Nephron progenitor cell (in vitro differentiated cells): ENCODE data around the gene MAP2K5.
A peak's percentile ranks its signal among the peaks of the same experiment; 100 is the strongest.

Source experiments
- DNase-seq: peaks from one replicate; pipeline ENCODE4 v3.0.0; 2021
- H3K27ac Mint-ChIP-seq: 2 replicates; pipeline ENCODE4 v1.8.0; 2021; ENCODE audit warnings: mild to moderate bottlenecking, moderate library complexity, mixed read lengths
- H3K27me3 Mint-ChIP-seq: 2 replicates; pipeline ENCODE4 v1.8.0; 2021; ENCODE audit warnings: mild to moderate bottlenecking, low read depth, mixed read lengths; ENCODE audit not compliant: poor library complexity
- H3K36me3 Mint-ChIP-seq: 2 replicates; pipeline ENCODE4 v1.8.0; 2021; ENCODE audit warnings: low read depth, mixed read lengths
- H3K4me1 Mint-ChIP-seq: 2 replicates; pipeline ENCODE4 v1.8.0; 2021; ENCODE audit warnings: mixed read lengths
- H3K4me3 Mint-ChIP-seq: 2 replicates; pipeline ENCODE4 v1.8.0; 2021; ENCODE audit warnings: mild to moderate bottlenecking, moderate library complexity, mixed read lengths
- H3K9me3 Mint-ChIP-seq: 2 replicates; pipeline ENCODE4 v1.8.0; 2021; ENCODE audit warnings: mild to moderate bottlenecking, moderate library complexity, mixed read lengths
- TF ChIP-seq, protein P1 (sequence below): fragments of 200-600 bp; sonication (generic); IDR thresholded peaks from 2 replicates; pipeline ENCODE4 v1.5.0; 2021; ENCODE audit warnings: antibody characterized with exemption

Gene MAP2K5

DNA sequence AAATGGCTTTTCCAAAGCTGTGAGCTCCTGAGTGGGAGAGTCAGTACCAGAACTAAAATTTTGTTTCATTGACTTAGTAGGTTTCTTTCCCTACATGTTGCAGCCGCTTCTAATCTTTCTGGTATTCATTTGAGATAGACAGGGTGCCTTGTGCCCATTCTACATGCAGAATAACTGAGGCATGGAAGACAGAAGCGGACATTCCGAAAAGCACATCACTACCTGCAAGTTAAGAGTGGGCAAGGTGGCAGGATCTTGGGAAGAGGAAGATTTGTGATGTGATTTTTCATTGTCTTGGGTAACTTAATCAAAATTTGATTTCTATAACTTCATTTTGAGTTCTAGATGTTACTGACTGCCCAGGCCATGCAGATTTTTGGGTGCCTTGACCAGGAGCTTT, 2.0 kb downstream of the MAP2K5 start:
- Mint-ChIP-seq H3K27ac (no peak overlapping the region), H3K36me3 (peaks cover 40% of the 10 kb centered on the region), H3K27me3 (no peaks in the 10 kb centered on the region), H3K9me3 (peaks cover 19% of the 10 kb centered on the region), H3K4me1 (peaks cover 72% of the 10 kb centered on the region), H3K4me3 (peak overlapping the region; percentile 58)
- DNase-seq = no peak
- TF ChIP-seq, protein P1, sequence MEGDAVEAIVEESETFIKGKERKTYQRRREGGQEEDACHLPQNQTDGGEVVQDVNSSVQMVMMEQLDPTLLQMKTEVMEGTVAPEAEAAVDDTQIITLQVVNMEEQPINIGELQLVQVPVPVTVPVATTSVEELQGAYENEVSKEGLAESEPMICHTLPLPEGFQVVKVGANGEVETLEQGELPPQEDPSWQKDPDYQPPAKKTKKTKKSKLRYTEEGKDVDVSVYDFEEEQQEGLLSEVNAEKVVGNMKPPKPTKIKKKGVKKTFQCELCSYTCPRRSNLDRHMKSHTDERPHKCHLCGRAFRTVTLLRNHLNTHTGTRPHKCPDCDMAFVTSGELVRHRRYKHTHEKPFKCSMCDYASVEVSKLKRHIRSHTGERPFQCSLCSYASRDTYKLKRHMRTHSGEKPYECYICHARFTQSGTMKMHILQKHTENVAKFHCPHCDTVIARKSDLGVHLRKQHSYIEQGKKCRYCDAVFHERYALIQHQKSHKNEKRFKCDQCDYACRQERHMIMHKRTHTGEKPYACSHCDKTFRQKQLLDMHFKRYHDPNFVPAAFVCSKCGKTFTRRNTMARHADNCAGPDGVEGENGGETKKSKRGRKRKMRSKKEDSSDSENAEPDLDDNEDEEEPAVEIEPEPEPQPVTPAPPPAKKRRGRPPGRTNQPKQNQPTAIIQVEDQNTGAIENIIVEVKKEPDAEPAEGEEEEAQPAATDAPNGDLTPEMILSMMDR = no peak

DNA sequence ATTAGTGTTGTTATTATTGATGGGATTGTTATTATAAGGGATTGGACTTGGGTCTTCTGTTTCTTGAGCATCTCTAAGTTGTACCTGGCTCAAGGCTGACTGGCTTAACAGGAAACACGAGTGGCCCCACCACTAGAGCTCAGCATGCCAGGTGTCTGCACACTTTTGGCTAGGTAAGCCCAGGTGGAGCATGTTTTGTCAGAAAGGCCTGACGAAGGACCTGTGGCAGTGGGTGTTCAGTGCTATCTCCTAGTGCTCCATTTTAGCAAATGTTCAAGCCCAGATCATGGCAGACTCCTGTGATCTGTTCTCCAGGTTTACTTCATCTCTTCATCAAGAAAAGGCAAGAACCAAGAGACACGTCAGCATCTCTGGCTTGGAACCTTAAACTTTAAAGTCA, 3.4 kb downstream of the MAP2K5 start:
- no peak for DNase-seq
- peaks cover 46% of the 10 kb centered on the region for H3K36me3 Mint-ChIP-seq
- peaks cover 19% of the 10 kb centered on the region for H3K9me3 Mint-ChIP-seq
- no peak overlapping the region for H3K4me3 Mint-ChIP-seq
- peaks cover 82% of the 10 kb centered on the region for H3K4me1 Mint-ChIP-seq
- no peak overlapping the region for H3K27ac Mint-ChIP-seq
- TF ChIP-seq, protein P1 = no peak
- no peaks in the 10 kb centered on the region for H3K27me3 Mint-ChIP-seq

DNA sequence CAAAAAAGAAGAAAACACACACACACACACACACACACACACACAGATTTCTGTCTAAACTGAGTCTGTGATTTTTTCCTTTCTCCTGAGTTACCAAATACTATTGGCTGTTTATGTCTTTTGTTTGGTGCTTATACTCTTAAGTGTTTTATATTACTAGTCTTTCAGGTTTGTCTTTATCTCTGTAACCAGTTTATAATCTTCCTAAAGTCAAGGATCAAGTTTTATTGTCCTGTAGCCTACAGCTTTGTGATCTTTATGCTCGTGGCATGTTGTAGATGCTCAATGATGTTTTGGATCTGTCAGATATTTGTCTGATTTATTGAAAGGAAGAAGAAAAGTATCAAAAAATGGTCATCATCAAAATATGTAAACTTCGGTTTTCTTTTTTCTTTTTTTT, 4.6 kb downstream of the MAP2K5 start:
- Mint-ChIP-seq H3K4me1 (peaks cover 71% of the 10 kb centered on the region), H3K4me3 (no peak overlapping the region), H3K27ac (no peak overlapping the region), H3K9me3 (peaks cover 19% of the 10 kb centered on the region), H3K36me3 (peaks cover 52% of the 10 kb centered on the region), H3K27me3 (no peaks in the 10 kb centered on the region)
- TF ChIP-seq, protein P1 = no peak
- DNase-seq = no peak

GRCh38 chr15:67547836-67548235, 5.3 kb downstream of the MAP2K5 start:
- H3K9me3 Mint-ChIP-seq = peaks cover 19% of the 10 kb centered on the region
- H3K36me3 Mint-ChIP-seq = peaks cover 52% of the 10 kb centered on the region
- no peaks in the 10 kb centered on the region for H3K27me3 Mint-ChIP-seq
- TF ChIP-seq, protein P1 = no peak
- H3K27ac Mint-ChIP-seq = no peak overlapping the region
- H3K4me3 Mint-ChIP-seq = no peak overlapping the region
- peaks cover 70% of the 10 kb centered on the region for H3K4me1 Mint-ChIP-seq
- DNase-seq = no peak

- Mint-ChIP-seq H3K27ac (peak overlapping the region; percentile 72), H3K36me3 (peaks cover 55% of the 10 kb centered on the region), H3K9me3 (peaks cover 18% of the 10 kb centered on the region), H3K27me3 (no peaks in the 10 kb centered on the region), H3K4me3 (peak overlapping the region; percentile 19), H3K4me1 (peaks cover 67% of the 10 kb centered on the region)
- no peak for DNase-seq
- TF ChIP-seq, protein P1 = no peak
These were observed 5.8 kb downstream of the MAP2K5 start for GRCh38 chr15:67548236-67548852.

- peak; percentile 44 for DNase-seq
- H3K36me3 Mint-ChIP-seq = peaks cover 49% of the 10 kb centered on the region
These were observed 6.6 kb downstream of the MAP2K5 start for GRCh38 chr15:67548862-67549651.

More at GRCh38 chr15:67548862-67549651, 6.6 kb downstream of the MAP2K5 start:
- Mint-ChIP-seq H3K27ac (peak overlapping the region; percentile 16), H3K4me1 (peaks cover 61% of the 10 kb centered on the region), H3K4me3 (peak overlapping the region; percentile 19), H3K27me3 (no peaks in the 10 kb centered on the region), H3K9me3 (peaks cover 11% of the 10 kb centered on the region)
- TF ChIP-seq, protein P1 = no peak
